DOHH2 (cell line): Measurements from ENCODE around the gene ALG2.

Source experiments
- CTCF ChIP-seq: fragments of 200-600 bp; sonication (generic); IDR thresholded peaks from one replicate; pipeline ENCODE4 v1.5.1; 2014; ENCODE audit warnings: antibody characterized with exemption, mild to moderate bottlenecking, low read depth, low read length; ENCODE audit not compliant: poor library complexity, severe bottlenecking
- EZH2phosphoT487 ChIP-seq: fragments of 200-600 bp; sonication (generic); IDR thresholded peaks from 2 replicates; pipeline ENCODE4 v1.6.1; 2017; ENCODE audit warnings: borderline replicate concordance, mild to moderate bottlenecking, antibody characterized with exemption, low read length, moderate library complexity, mixed read lengths

DNA sequence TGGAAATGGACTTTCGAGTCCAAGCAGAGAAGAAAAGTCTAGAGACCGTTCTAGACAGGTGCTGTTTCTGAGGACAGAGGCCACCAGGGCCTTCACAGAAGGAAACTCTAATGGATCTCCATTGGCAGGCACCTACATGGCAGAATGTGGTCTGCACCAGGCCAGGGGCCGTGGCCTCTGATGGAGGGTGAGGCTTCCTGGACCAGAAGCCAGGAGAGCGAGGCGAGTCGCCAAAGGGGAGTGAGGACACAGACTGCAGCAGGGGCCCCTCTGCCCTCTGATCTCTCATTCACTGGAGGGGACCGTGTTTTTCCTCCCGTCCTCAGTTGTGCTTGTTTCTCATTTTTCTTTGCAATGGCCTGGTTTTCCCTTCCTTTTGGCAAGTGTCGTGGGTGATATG is 41.1 kb downstream of the ALG2 start:
- TF ChIP-seq CTCF: no peak
- TF ChIP-seq EZH2phosphoT487: no peak
